Gastroesophageal sphincter (tissue), 4 donors: ENCODE measurements around the gene TMEM150A. TPM values are rescaled to one million over a fixed set of nuclear protein-coding genes. Genes with fewer than 3 reads are reported as not detected.

Source experiments
- ATAC-seq: fragments of 150-250 bp; one replicate; pipeline ENCODE4 v1.9.1; 2016; ENCODE audit warnings: mild to moderate bottlenecking, moderate library complexity
- H3K27ac ChIP-seq, 4 donors: fragments of 200-600 bp; sonication (generic) in 3 of 4; 1 replicate in 3 of 4; 2 replicates in 1 of 4; pipeline ENCODE4 v1.5.1; 2016 to 2019
- H3K27me3 ChIP-seq: fragments of 200-600 bp; sonication (generic); one replicate; pipeline ENCODE4 v1.5.1; 2019
- H3K36me3 ChIP-seq, 2 donors: fragments of 200-600 bp; sonication (generic); one replicate each; pipeline ENCODE4 v1.5.1; 2019; ENCODE audit warnings: control low read depth in 1 of 2
- H3K4me1 ChIP-seq, 3 donors: fragments of 200-600 bp; sonication (generic); 1 replicate in 2 of 3; 2 replicates in 1 of 3; pipeline ENCODE4 v1.5.1; 2016 to 2019; ENCODE audit warnings: control low read depth in 2 of 3
- H3K4me3 ChIP-seq, 2 donors: fragments of 200-600 bp; sonication (generic); one replicate each; pipeline ENCODE4 v1.5.1; 2019; ENCODE audit warnings: mild to moderate bottlenecking in 1 of 2, moderate library complexity in 1 of 2
- H3K9me3 ChIP-seq, 3 donors: fragments of 200-600 bp; sonication (generic); one replicate each; pipeline ENCODE4 v1.5.1; 2017 to 2019; ENCODE audit warnings: control low read depth in 2 of 3
- CTCF ChIP-seq, 4 experiments: fragments of 200-600 bp in 2 of 4; fragments of 450-650 bp in 2 of 4; sonication (generic) in 1 of 4; IDR thresholded peaks; one replicate each; pipeline ENCODE4 v1.5.1; 2017 to 2019; ENCODE audit warnings: antibody characterized with exemption in 4 of 4, mild to moderate bottlenecking in 2 of 4, moderate library complexity in 2 of 4
- EP300 ChIP-seq: sonication (generic); formaldehyde crosslinking; IDR thresholded peaks from one replicate; pipeline ENCODE4 v1.6.1; 2017; ENCODE audit warnings: antibody characterized with exemption, mild to moderate bottlenecking
- POLR2A ChIP-seq, 2 donors: fragments of 450-650 bp; IDR thresholded peaks; one replicate each; pipeline ENCODE4 v1.6.1; 2017; ENCODE audit warnings: antibody characterized with exemption in 2 of 2, mild to moderate bottlenecking in 2 of 2, moderate library complexity in 1 of 2
- POLR2AphosphoS5 ChIP-seq: sonication (generic); formaldehyde crosslinking; IDR thresholded peaks from one replicate; pipeline ENCODE4 v1.6.1; 2017; ENCODE audit warnings: antibody characterized with exemption
- WGBS, 2 donors: methylation state at CpG; one replicate each; pipeline ENCODE4 v1.1.5; 2018; ENCODE audit warnings: low coverage in 1 of 2; 5-methylcytosine and 5-hydroxymethylcytosine counted together
- total RNA-seq, 4 donors: library from RNA; depleted of rRNA; stranded (reverse); fragments of >200 nt; gene quantifications; one replicate each; pipeline ENCODE4 v1.1.0, GENCODE V29; 2016

TMEM150A gene
- total RNA-seq, 4 donors from 2014 or later = 17.6 to 26.9 (median 19.9) TPM

DNA sequence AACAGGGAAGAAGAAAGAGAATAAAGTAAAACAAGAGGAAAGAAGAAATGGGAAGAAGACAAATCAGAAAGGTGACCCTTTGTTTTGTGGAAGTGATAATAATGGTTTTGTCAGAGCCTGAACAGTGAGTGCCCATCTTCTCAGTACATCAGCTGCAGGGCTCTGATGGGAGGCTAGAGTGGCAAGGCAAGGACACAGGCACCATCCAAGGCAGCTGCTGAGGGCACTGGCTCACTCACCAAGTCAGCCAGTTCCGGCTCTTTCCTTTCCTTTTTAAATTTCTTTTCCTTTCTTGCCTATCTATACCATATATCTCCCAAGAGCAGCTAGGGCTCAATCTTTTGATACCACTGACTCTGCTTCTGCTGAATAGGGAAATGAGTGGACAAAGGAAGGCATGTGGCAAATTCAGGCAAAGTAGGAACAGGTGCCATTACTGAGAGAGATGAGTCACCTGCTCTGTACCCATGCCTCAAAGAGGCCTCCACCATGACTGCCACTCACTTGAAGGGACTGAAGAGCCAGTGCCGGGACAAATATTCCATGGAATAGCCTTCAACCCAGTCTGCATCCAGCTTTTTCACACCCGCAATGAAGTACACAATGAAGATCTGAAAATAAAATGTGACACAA, 47.4 kb downstream of the TMEM150A start:
- WGBS, 2 donors = 80 to 87% methylated on average over 2 to 3 of the region's 3 CpGs
- TF ChIP-seq CTCF (IDR thresholded peaks at IDR 0.05) (no peak), POLR2AphosphoS5 (no peak), POLR2A (IDR thresholded peaks at IDR 0.05) (no peak), EP300 (no peak)
- H3K27me3 ChIP-seq = no peaks in the 10 kb centered on the region
- no peak overlapping the region for H3K4me3 ChIP-seq
- ATAC-seq = no peak
- peaks cover 0 to 26% (median 4%) of the 10 kb centered on the region in 3 donors for H3K4me1 ChIP-seq
- peaks cover 0 to 89% of the 10 kb centered on the region in 2 donors for H3K36me3 ChIP-seq
- no peak overlapping the region for H3K27ac ChIP-seq
- no peaks in the 10 kb centered on the region for H3K9me3 ChIP-seq

DNA sequence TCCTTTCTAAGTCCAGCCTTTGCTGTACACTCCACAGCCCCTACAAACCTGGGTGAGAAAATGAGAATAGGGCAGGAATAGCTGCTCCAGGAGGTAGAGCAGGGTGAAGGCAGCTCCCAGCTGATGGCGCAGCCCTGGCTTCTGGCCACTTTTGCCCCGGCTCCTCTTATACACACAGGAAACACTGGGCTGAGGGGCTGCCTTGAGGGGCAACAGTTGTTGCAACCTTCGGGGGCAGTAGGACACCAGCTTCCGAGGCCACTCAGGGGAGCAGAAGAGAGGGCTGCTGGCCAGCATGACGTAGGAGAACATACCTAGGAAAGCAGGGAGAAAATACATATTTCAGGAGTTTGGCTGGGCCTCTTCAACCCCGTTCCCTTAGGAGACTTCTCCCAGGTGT, 49.3 kb downstream of the TMEM150A start:
- H3K36me3 ChIP-seq = peaks cover 0 to 98% of the 10 kb centered on the region in 2 donors
- no peak overlapping the region for H3K4me3 ChIP-seq
- peaks cover 0 to 11% (median 0%) of the 10 kb centered on the region in 3 donors for H3K4me1 ChIP-seq
- H3K27ac ChIP-seq = no peak overlapping the region
- TF ChIP-seq EP300 = no peak
- no peak for TF ChIP-seq CTCF (IDR thresholded peaks at IDR 0.05)
- no peak for TF ChIP-seq POLR2A (IDR thresholded peaks at IDR 0.05)
- TF ChIP-seq POLR2AphosphoS5 = no peak
- no peaks in the 10 kb centered on the region for H3K27me3 ChIP-seq
- no peaks in the 10 kb centered on the region for H3K9me3 ChIP-seq
- WGBS, 2 donors = 80 to 100% methylated on average over 1 to 2 of the region's 6 CpGs
- no peak for ATAC-seq

GRCh38 chr2:85551698-85552678, 50.5 kb downstream of the TMEM150A start:
- Histone ChIP-seq H3K36me3 (peaks cover 0 to 92% of the 10 kb centered on the region in 2 donors), H3K9me3 (no peaks in the 10 kb centered on the region), H3K27ac (peak overlapping the region in 2 of 4 donors; percentile 19 to 36), H3K4me3 (no peak overlapping the region), H3K4me1 (peaks cover 0 to 11% (median 0%) of the 10 kb centered on the region in 3 donors), H3K27me3 (no peaks in the 10 kb centered on the region)
- no peak for TF ChIP-seq POLR2AphosphoS5
- no peak for TF ChIP-seq EP300
- TF ChIP-seq CTCF (IDR thresholded peaks at IDR 0.05) = peak; percentile 89 to 97 (median 92)
- 58 to 72% methylated on average over 5 to 6 of the region's 9 CpGs for WGBS, 2 donors
- peak; percentile 72 for ATAC-seq

DNA sequence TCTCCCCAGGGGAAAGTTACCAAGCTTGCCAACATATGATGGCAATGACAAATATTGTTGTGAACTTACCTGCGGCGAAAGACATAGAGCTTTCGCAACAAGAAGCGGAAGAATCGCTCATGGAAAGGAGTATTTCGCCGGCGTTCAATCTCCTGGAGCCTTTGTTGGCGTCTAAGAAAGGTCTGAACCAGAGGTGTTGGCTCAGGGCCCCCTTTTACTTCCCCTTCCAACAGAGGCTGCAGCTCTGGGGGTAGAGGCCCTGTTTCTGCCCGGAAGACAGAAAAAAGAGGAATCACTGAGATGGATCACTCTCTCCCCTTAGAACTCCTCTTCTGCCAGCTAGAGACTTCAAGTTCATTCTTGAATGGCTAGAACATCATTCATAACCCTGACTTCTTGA, 52.0 kb downstream of the TMEM150A start:
- TF ChIP-seq POLR2A (IDR thresholded peaks at IDR 0.05) (no peak), POLR2AphosphoS5 (no peak), EP300 (no peak), CTCF (IDR thresholded peaks at IDR 0.05) (no peak)
- no peaks in the 10 kb centered on the region for H3K27me3 ChIP-seq
- no peak for ATAC-seq
- no peaks in the 10 kb centered on the region for H3K9me3 ChIP-seq
- peak overlapping the region in 2 of 4 donors; percentile 22 to 42 for H3K27ac ChIP-seq
- peaks cover 0 to 93% of the 10 kb centered on the region in 2 donors for H3K36me3 ChIP-seq
- peaks cover 0 to 11% (median 0%) of the 10 kb centered on the region in 3 donors for H3K4me1 ChIP-seq
- H3K4me3 ChIP-seq = no peak overlapping the region
- WGBS, 2 donors = 77 to 87% methylated on average over 8 of the region's 10 CpGs
